HCT116 (cell line): ENCODE data around the gene PPP2R5C. TPM values are rescaled to one million over a fixed set of nuclear protein-coding genes. Genes with fewer than 3 reads are reported as not detected.
A peak's percentile ranks its signal among the peaks of the same experiment; 100 is the strongest.

Experiments used
- ATAC-seq: fragments of 200-7000 bp; cut with Tn5 transposase; 2 replicates; pipeline ENCODE4 v1.9.1; 2020; ENCODE audit warnings: mild to moderate bottlenecking, moderate library complexity
- BruUV-seq: library from RNA; stranded (reverse); fragments of 400-500 nt; replicated peaks from 2 replicates; lab custom pipeline; 2021; lab: Mats Ljungman, UMichigan
- CTCF ChIA-PET: fragments of 300-600 bp; sonication (Branson Sonifier 250); formaldehyde crosslinking; loops from one replicate; lab custom pipeline; 2021; ENCODE audit warnings: antibody characterized with exemption; lab: Charles Lee
- POLR2A ChIA-PET: fragments of 300-600, 350-600 bp; sonication (Branson Sonifier 250); formaldehyde crosslinking; loops from one replicate; lab custom pipeline; 2021; ENCODE audit warnings: antibody characterized with exemption; lab: Charles Lee
- RAD21 ChIA-PET, 2 experiments: fragments of 300-600 bp; sonication (Branson Sonifier 250); formaldehyde crosslinking; loops; one replicate each; lab custom pipeline; 2023; ENCODE audit warnings: low total read pairs in 2 of 2; ENCODE audit not compliant: uncharacterized antibody in 2 of 2, unreplicated experiment in 2 of 2, low non-redundant PET in 1 of 2; lab: Charles Lee
- DNase-seq: peaks from one replicate; pipeline ENCODE4 v3.0.0-alpha.2; 2010; ENCODE audit warnings: low read depth, low spot score
- H2AFZ ChIP-seq: fragments of 200-600 bp; shearing (Covaris generic), sonication (generic); 2 replicates; pipeline ENCODE4 v1.6.1; 2017; ENCODE audit warnings: low read depth, mixed run types, mixed read lengths, antibody characterized with exemption, low read length; ENCODE audit not compliant: poor library complexity, severe bottlenecking
- H3K27ac ChIP-seq: 2 replicates; pipeline ENCODE4 v1.5.1; 2012; ENCODE audit warnings: low read depth, low read length
- H3K27me3 ChIP-seq: fragments of 200-600 bp; sonication (generic); 2 replicates; pipeline ENCODE4 v1.6.1; 2016; ENCODE audit warnings: mixed run types, low read length, mixed read lengths; ENCODE audit not compliant: insufficient read depth
- H3K36me3 ChIP-seq, 2 experiments: fragments of 200-500 bp in 1 of 2; fragments of 200-600 bp in 1 of 2; sonication (Bioruptor generic) in 1 of 2; sonication (generic) in 1 of 2; 2 replicates each; pipeline versions ENCODE4 v1.5.1 to v1.6.1; 2014 to 2016; ENCODE audit warnings: low read length in 2 of 2, inconsistent platforms in 1 of 2, mixed read lengths in 1 of 2, mixed run types in 1 of 2; ENCODE audit not compliant: insufficient read depth in 2 of 2, control insufficient read depth in 1 of 2
- H3K4me1 ChIP-seq, 2 experiments: fragments of 200-600 bp in 1 of 2; sonication (generic) in 1 of 2; 2 replicates each; pipeline versions ENCODE4 v1.5.1 to v1.6.1; 2012 to 2017; ENCODE audit warnings: low read length in 2 of 2, inconsistent platforms in 1 of 2, mild to moderate bottlenecking in 1 of 2, mixed read lengths in 1 of 2, mixed run types in 1 of 2, moderate library complexity in 1 of 2; ENCODE audit not compliant: insufficient read depth in 2 of 2, control insufficient read depth in 1 of 2
- H3K4me2 ChIP-seq: fragments of 200-600 bp; sonication (generic); 2 replicates; pipeline ENCODE4 v1.6.1; 2017; ENCODE audit warnings: mixed run types, low read length, mixed read lengths
- H3K4me3 ChIP-seq, 2 experiments: fragments of 200-600 bp in 1 of 2; sonication (generic) in 1 of 2; replicated peaks in 1 of 2; 2 replicates each; pipeline ENCODE4 v1.5.1; 2011 to 2016; ENCODE audit warnings: low read length in 2 of 2, control low read depth in 1 of 2, low read depth in 1 of 2, mild to moderate bottlenecking in 1 of 2, mixed read lengths in 1 of 2, mixed run types in 1 of 2
- H3K79me2 ChIP-seq: fragments of 200-600 bp; sonication (generic); 2 replicates; pipeline ENCODE4 v1.6.1; 2017; ENCODE audit warnings: mild to moderate bottlenecking, mixed run types, low read length, moderate library complexity, mixed read lengths; ENCODE audit not compliant: insufficient read depth
- H3K9ac ChIP-seq: fragments of 200-600 bp; sonication (generic); 2 replicates; pipeline ENCODE4 v1.6.1; 2016; ENCODE audit warnings: low read length, mixed read lengths
- H3K9me2 ChIP-seq: fragments of 200-600 bp; sonication (generic), shearing (Covaris generic); 2 replicates; pipeline ENCODE4 v1.6.1; 2017; ENCODE audit warnings: mixed run types, mild to moderate bottlenecking, moderate library complexity; ENCODE audit not compliant: insufficient read depth
- H3K9me3 ChIP-seq, 2 experiments: fragments of 200-500 bp in 1 of 2; fragments of 200-600 bp in 1 of 2; sonication (Bioruptor generic) in 1 of 2; sonication (generic) in 1 of 2; 2 replicates each; pipeline ENCODE4 v1.6.1; 2014 to 2017; ENCODE audit warnings: low read length in 2 of 2, mixed read lengths in 2 of 2, inconsistent platforms in 1 of 2, low read depth in 1 of 2, mild to moderate bottlenecking in 1 of 2, mixed run types in 1 of 2, moderate library complexity in 1 of 2; ENCODE audit not compliant: control insufficient read depth in 1 of 2, insufficient read depth in 1 of 2
- H4K20me1 ChIP-seq: fragments of 200-600 bp; sonication (generic), shearing (Covaris generic); 2 replicates; pipeline ENCODE4 v1.6.1; 2017; ENCODE audit warnings: mixed run types, mild to moderate bottlenecking, moderate library complexity; ENCODE audit not compliant: insufficient read depth
- CBX3 ChIP-seq: IDR thresholded peaks from 2 replicates; pipeline ENCODE4 v1.6.1; 2012; ENCODE audit warnings: low read depth
- ELF1 ChIP-seq: IDR thresholded peaks from 2 replicates; pipeline ENCODE4 v1.6.1; 2012; ENCODE audit warnings: low read depth, borderline replicate concordance
- EZH2phosphoT487 ChIP-seq: fragments of 200-600 bp; IDR thresholded peaks from 2 replicates; pipeline ENCODE4 v1.6.1; 2018; ENCODE audit warnings: antibody characterized with exemption, borderline replicate concordance
- JUND ChIP-seq: IDR thresholded peaks from 2 replicates; pipeline ENCODE4 v1.6.1; 2012
- TCF7L2 ChIP-seq: IDR thresholded peaks from 2 replicates; pipeline ENCODE4 v1.7.0; 2011; ENCODE audit warnings: borderline replicate concordance, inconsistent platforms; ENCODE audit not compliant: insufficient read depth, insufficient read length; ENCODE audit errors: extremely low read depth
- YY1 ChIP-seq: IDR thresholded peaks from 2 replicates; pipeline ENCODE4 v1.6.1; 2011; ENCODE audit warnings: low read length, low read depth, moderate library complexity, mild to moderate bottlenecking; ENCODE audit not compliant: insufficient replicate concordance; ENCODE audit errors: extremely low read depth
- ZFX ChIP-seq: fragments of 450-650 bp; IDR thresholded peaks from 2 replicates; pipeline ENCODE4 v1.6.1; 2017
- intact Hi-C: fragments of 100-400 bp; cut with micrococcal nuclease; formaldehyde crosslinking; loops from 2 replicates; pipeline ENCODE4 v1.10.0; 2022
- total RNA-seq: library from RNA; stranded (reverse); gene quantifications from one replicate; pipeline ENCODE4 v1.2.1, GENCODE V29; 2021; ENCODE audit not compliant: unreplicated experiment
- TF ChIP-seq, protein P1 (sequence below): IDR thresholded peaks from 2 replicates; pipeline ENCODE4 v1.6.1; 2011; ENCODE audit warnings: mild to moderate bottlenecking, low read length, moderate library complexity; ENCODE audit not compliant: insufficient replicate concordance; ENCODE audit errors: extremely low read depth
- TF ChIP-seq, protein P2 (sequence below), 3 experiments: fragments of 200-600 bp in 1 of 3; sonication (generic) in 1 of 3; IDR thresholded peaks in 2 of 3; conservative IDR thresholded peaks in 1 of 3; 2 replicates each; pipeline ENCODE4 v1.5.1; 2012 to 2017; ENCODE audit warnings: low read depth in 2 of 3, low read length in 2 of 3, antibody characterized with exemption in 1 of 3, borderline replicate concordance in 1 of 3, control low read depth in 1 of 3, mild to moderate bottlenecking in 1 of 3, mixed read lengths in 1 of 3, mixed run types in 1 of 3, moderate library complexity in 1 of 3; ENCODE audit not compliant: insufficient read depth in 1 of 3

PPP2R5C gene
- total RNA-seq, 1 experiment from 2014 or later, result 117 TPM

GRCh38 chr14:101963052-101963451 lies 201.5 kb downstream of the PPP2R5C start (continued):
- TF ChIP-seq YY1, result no peak

- no peaks in the 10 kb centered on the region for H3K9me2 ChIP-seq
- H4K20me1 ChIP-seq, result no peaks in the 10 kb centered on the region
- peak overlapping the region; percentile 35; the same call in 1 of the 2 replicates for H3K9ac ChIP-seq
- H3K27me3 ChIP-seq, result no peaks in the 10 kb centered on the region
- DNase-seq, result no peak
- ATAC-seq, result peak; percentile 1; the same call in 1 of the 2 replicates
- RAD21 ChIA-PET, result no interaction called here
- POLR2A ChIA-PET, result interaction anchor here (0.6 to 1.6 kb wide), 2 partner anchors 10 to 1447 kb away, joined by 3 to 6 read pairs; no protein-coding TSS in a partner anchor
- peak overlapping the region; percentile 33 to 95 for H3K4me3 ChIP-seq
- peaks cover 44% of the 10 kb centered on the region for H3K79me2 ChIP-seq
- H2AFZ ChIP-seq, result no peak overlapping the region
- CTCF ChIA-PET, result interaction anchor here (1.3 kb wide), 1 partner anchor 133 kb away, joined by 8 read pairs; no protein-coding TSS in a partner anchor
- intact Hi-C loops, result loop anchor here (5.0 kb wide), 2 partner anchors 174 to 191 kb away; partner anchors contain the start of gene WDR20
- peak overlapping the region; percentile 83 for H3K4me2 ChIP-seq
- H3K27ac ChIP-seq, result no peak overlapping the region; the same call in 1 of the 2 replicates
- H3K9me3 ChIP-seq, result no peaks in the 10 kb centered on the region
- peaks cover 23 to 49% of the 10 kb centered on the region in 2 experiments; a peak in 3 of 4 replicates for H3K4me1 ChIP-seq
- BruUV-seq, result no TSS peak
- peaks cover 0 to 4% of the 10 kb centered on the region in 2 experiments; a peak in 1 of 4 replicates for H3K36me3 ChIP-seq
- TF ChIP-seq ZFX, result no peak
- no peak for TF ChIP-seq EZH2phosphoT487
- TF ChIP-seq, protein P1, sequence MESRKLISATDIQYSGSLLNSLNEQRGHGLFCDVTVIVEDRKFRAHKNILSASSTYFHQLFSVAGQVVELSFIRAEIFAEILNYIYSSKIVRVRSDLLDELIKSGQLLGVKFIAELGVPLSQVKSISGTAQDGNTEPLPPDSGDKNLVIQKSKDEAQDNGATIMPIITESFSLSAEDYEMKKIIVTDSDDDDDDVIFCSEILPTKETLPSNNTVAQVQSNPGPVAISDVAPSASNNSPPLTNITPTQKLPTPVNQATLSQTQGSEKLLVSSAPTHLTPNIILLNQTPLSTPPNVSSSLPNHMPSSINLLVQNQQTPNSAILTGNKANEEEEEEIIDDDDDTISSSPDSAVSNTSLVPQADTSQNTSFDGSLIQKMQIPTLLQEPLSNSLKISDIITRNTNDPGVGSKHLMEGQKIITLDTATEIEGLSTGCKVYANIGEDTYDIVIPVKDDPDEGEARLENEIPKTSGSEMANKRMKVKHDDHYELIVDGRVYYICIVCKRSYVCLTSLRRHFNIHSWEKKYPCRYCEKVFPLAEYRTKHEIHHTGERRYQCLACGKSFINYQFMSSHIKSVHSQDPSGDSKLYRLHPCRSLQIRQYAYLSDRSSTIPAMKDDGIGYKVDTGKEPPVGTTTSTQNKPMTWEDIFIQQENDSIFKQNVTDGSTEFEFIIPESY, result no peak
- TF ChIP-seq, protein P2, sequence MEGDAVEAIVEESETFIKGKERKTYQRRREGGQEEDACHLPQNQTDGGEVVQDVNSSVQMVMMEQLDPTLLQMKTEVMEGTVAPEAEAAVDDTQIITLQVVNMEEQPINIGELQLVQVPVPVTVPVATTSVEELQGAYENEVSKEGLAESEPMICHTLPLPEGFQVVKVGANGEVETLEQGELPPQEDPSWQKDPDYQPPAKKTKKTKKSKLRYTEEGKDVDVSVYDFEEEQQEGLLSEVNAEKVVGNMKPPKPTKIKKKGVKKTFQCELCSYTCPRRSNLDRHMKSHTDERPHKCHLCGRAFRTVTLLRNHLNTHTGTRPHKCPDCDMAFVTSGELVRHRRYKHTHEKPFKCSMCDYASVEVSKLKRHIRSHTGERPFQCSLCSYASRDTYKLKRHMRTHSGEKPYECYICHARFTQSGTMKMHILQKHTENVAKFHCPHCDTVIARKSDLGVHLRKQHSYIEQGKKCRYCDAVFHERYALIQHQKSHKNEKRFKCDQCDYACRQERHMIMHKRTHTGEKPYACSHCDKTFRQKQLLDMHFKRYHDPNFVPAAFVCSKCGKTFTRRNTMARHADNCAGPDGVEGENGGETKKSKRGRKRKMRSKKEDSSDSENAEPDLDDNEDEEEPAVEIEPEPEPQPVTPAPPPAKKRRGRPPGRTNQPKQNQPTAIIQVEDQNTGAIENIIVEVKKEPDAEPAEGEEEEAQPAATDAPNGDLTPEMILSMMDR (IDR thresholded peaks at IDR 0.05 in 2 of 3, conservative IDR thresholded peaks at IDR 0.05 in 1 of 3; ENCODE audit: borderline replicate concordance in 1 of 3, insufficient read depth in 1 of 3, low read depth in 2 of 3, low read length in 2 of 3), result no peak
- TF ChIP-seq TCF7L2, result no peak
- TF ChIP-seq CBX3, result no peak
- TF ChIP-seq ELF1, result no peak
- TF ChIP-seq JUND, result no peak
- TF ChIP-seq, all 23 proteins: peak for 0
Measured at GRCh38 chr14:101963656-101964296, 202.3 kb downstream of the PPP2R5C start.
